IMR-90 (cell line): Measurements from ENCODE around the gene MTMR1. TPM values are rescaled to one million over a fixed set of nuclear protein-coding genes. Genes with fewer than 3 reads are reported as not detected.

Experiments used
- ATAC-seq: fragments of 200-7000 bp; cut with Tn5 transposase; 2 replicates; pipeline ENCODE4 v1.9.1; 2020; ENCODE audit warnings: low read depth, mild to moderate bottlenecking, moderate library complexity
- BruUV-seq: library from RNA; stranded (reverse); fragments of 400-500 nt; replicated peaks from 2 replicates; lab custom pipeline; 2021; lab: Mats Ljungman, UMichigan
- CTCF ChIA-PET: fragments of 300-600 bp; formaldehyde crosslinking; extraction: SDS; loops from one replicate; lab custom pipeline; 2021; ENCODE audit warnings: antibody characterized with exemption; lab: Yijun Ruan, JAX
- POLR2A ChIA-PET: fragments of 300-600 bp; sonication (Branson Sonifier 250); formaldehyde crosslinking; loops from one replicate; lab custom pipeline; 2022; ENCODE audit warnings: antibody characterized with exemption; ENCODE audit not compliant: unreplicated experiment; lab: Charles Lee
- DNase-seq: peaks from one replicate; pipeline ENCODE4 v3.0.0; 2013
- H2AFZ ChIP-seq: replicated peaks from 2 replicates; pipeline ENCODE3; 2013; ENCODE audit warnings: low read length, mild to moderate bottlenecking; ENCODE audit not compliant: poor library complexity
- H2AK5ac ChIP-seq: 2 replicates; pipeline ENCODE4 v1.6.1; 2013; ENCODE audit warnings: low read depth, low read length, inconsistent platforms
- H2AK9ac ChIP-seq: replicated peaks from 2 replicates; pipeline ENCODE3; 2013; ENCODE audit warnings: mild to moderate bottlenecking, low read depth, low read length, moderate library complexity; ENCODE audit not compliant: poor library complexity
- H2BK120ac ChIP-seq: 2 replicates; pipeline ENCODE4 v1.6.1; 2013; ENCODE audit warnings: low read depth, low read length, inconsistent platforms
- H2BK15ac ChIP-seq: 3 replicates; pipeline ENCODE4 v1.6.1; 2013; ENCODE audit warnings: low read depth, low read length, inconsistent platforms
- H2BK20ac ChIP-seq: 2 replicates; pipeline ENCODE4 v1.6.1; 2013; ENCODE audit warnings: low read depth, mild to moderate bottlenecking, inconsistent platforms, low read length, moderate library complexity
- H2BK5ac ChIP-seq: 2 replicates; pipeline ENCODE4 v1.6.1; 2013; ENCODE audit warnings: mild to moderate bottlenecking, low read depth, low read length, inconsistent platforms; ENCODE audit not compliant: poor library complexity, severe bottlenecking
- H3K14ac ChIP-seq: replicated peaks from 2 replicates; pipeline ENCODE4 v1.6.1; 2013; ENCODE audit warnings: low read depth, low read length, inconsistent platforms
- H3K18ac ChIP-seq: 2 replicates; pipeline ENCODE4 v1.6.1; 2013; ENCODE audit warnings: low read depth, low read length, control low read depth
- H3K23ac ChIP-seq: 2 replicates; pipeline ENCODE4 v1.6.1; 2013; ENCODE audit warnings: low read depth, low read length, inconsistent platforms
- H3K27ac ChIP-seq: 2 replicates; pipeline ENCODE4 v1.5.1; 2013; ENCODE audit warnings: mild to moderate bottlenecking, control low read depth, low read length; ENCODE audit not compliant: insufficient read depth
- H3K27me3 ChIP-seq: 2 replicates; pipeline ENCODE4 v1.6.1; 2013; ENCODE audit warnings: low read length; ENCODE audit not compliant: control insufficient read depth, insufficient read depth
- H3K36me3 ChIP-seq: 2 replicates; pipeline ENCODE4 v1.6.1; 2013; ENCODE audit warnings: low read length, mixed read lengths; ENCODE audit not compliant: control insufficient read depth, insufficient read depth
- H3K4ac ChIP-seq: 2 replicates; pipeline ENCODE4 v1.6.1; 2013; ENCODE audit warnings: low read depth, low read length, inconsistent platforms
- H3K4me1 ChIP-seq: 2 replicates; pipeline ENCODE4 v1.6.1; 2013; ENCODE audit warnings: low read length, mixed read lengths; ENCODE audit not compliant: control insufficient read depth, insufficient read depth
- H3K4me2 ChIP-seq: 2 replicates; pipeline ENCODE4 v1.6.1; 2013; ENCODE audit warnings: low read depth, mild to moderate bottlenecking, control low read depth, low read length, moderate library complexity
- H3K4me3 ChIP-seq: 2 replicates; pipeline ENCODE4 v1.5.1; 2013; ENCODE audit warnings: low read depth, mild to moderate bottlenecking, control low read depth, low read length, moderate library complexity; ENCODE audit not compliant: insufficient read depth
- H3K56ac ChIP-seq: 2 replicates; pipeline ENCODE4 v1.6.1; 2013; ENCODE audit warnings: low read length, inconsistent platforms; ENCODE audit not compliant: insufficient read depth; ENCODE audit errors: extremely low read depth
- H3K79me1 ChIP-seq, 2 experiments: 2 replicates each; pipeline ENCODE4 v1.6.1; 2013; ENCODE audit warnings: low read length in 2 of 2, inconsistent platforms in 1 of 2, low read depth in 1 of 2
- H3K9ac ChIP-seq: 2 replicates; pipeline ENCODE4 v1.6.1; 2013; ENCODE audit warnings: low read depth, low read length, control low read depth
- H3K9me1 ChIP-seq: 2 replicates; pipeline ENCODE4 v1.6.1; 2013; ENCODE audit warnings: low read length, inconsistent platforms; ENCODE audit not compliant: insufficient read depth
- H3K9me3 ChIP-seq: 2 replicates; pipeline ENCODE4 v1.6.1; 2013; ENCODE audit warnings: low read length; ENCODE audit not compliant: control insufficient read depth, insufficient read depth
- H4K20me1 ChIP-seq: 2 replicates; pipeline ENCODE4 v1.6.1; 2013; ENCODE audit warnings: low read length, inconsistent platforms; ENCODE audit not compliant: insufficient read depth
- H4K5ac ChIP-seq: 2 replicates; pipeline ENCODE4 v1.6.1; 2013; ENCODE audit warnings: mild to moderate bottlenecking, low read depth, low read length, control low read depth
- H4K8ac ChIP-seq, 2 experiments: 2 replicates each; pipeline ENCODE4 v1.6.1; 2013; ENCODE audit warnings: low read depth in 2 of 2, low read length in 2 of 2, control low read depth in 1 of 2, inconsistent platforms in 1 of 2
- H4K91ac ChIP-seq: 2 replicates; pipeline ENCODE4 v1.6.1; 2013; ENCODE audit warnings: low read depth, low read length, inconsistent platforms; ENCODE audit not compliant: insufficient read depth
- BHLHE40 ChIP-seq: fragments of 150-350 bp; IDR thresholded peaks from 2 replicates; pipeline ENCODE4 v1.6.1; 2016; ENCODE audit warnings: mild to moderate bottlenecking, low read depth, low read length
- CHD1 ChIP-seq: IDR thresholded peaks from 2 replicates; pipeline ENCODE4 v1.6.1; 2012; ENCODE audit warnings: low read depth, low read length, improper control_type of control experiment
- CTCF ChIP-seq: conservative IDR thresholded peaks from 2 replicates; pipeline ENCODE4 v1.5.1; 2012; ENCODE audit warnings: mild to moderate bottlenecking, low read depth, low read length, improper control_type of control experiment
- MXI1 ChIP-seq: IDR thresholded peaks from 2 replicates; pipeline ENCODE4 v1.6.1; 2012; ENCODE audit warnings: low read depth, mild to moderate bottlenecking, low read length, moderate library complexity, borderline replicate concordance
- POLR2A ChIP-seq: IDR thresholded peaks from 2 replicates; pipeline ENCODE4 v1.6.1; 2012; ENCODE audit warnings: mild to moderate bottlenecking, low read depth, low read length
- WGBS, 2 experiments: methylation state at CpG; one replicate each; pipeline versions ENCODE4 v1.1.5 to v1.1.7; 2013; ENCODE audit warnings: missing lambda C conversion rate in 2 of 2; ENCODE audit not compliant: insufficient read length in 1 of 2; ENCODE audit errors: extremely low coverage in 2 of 2; 5-methylcytosine and 5-hydroxymethylcytosine counted together
- dilution Hi-C: fragments of 300-500 bp; cut with HindIII; formaldehyde crosslinking; loops from one replicate; pipeline ENCODE4 v1.14.3; 2018; ENCODE audit warnings: low sequenced_read_pairs; ENCODE audit not compliant: unreplicated experiment
- in situ Hi-C: fragments of 300-500 bp; cut with MboI; formaldehyde crosslinking; loops from 3 replicates; pipeline ENCODE4 v1.14.3; 2019; ENCODE audit warnings: low sequenced_read_pairs, inconsistent platforms, mixed read lengths
- intact Hi-C: fragments of 100-400 bp; cut with micrococcal nuclease; formaldehyde crosslinking; loops from 2 replicates; pipeline ENCODE4 v1.10.0; 2022
- polyA plus RNA-seq, 3 experiments: library from polyadenylated mRNA; depleted of rRNA; stranded (reverse); fragments of >200 nt; gene quantifications; 2 replicates each; pipeline ENCODE4 v1.2.3, GENCODE V29; 2012; ENCODE audit warnings: low replicate concordance in 1 of 3
- total RNA-seq: library from RNA; depleted of rRNA; stranded (reverse); fragments of >200 nt; gene quantifications from 2 replicates; pipeline ENCODE4 v1.2.3, GENCODE V29; 2012
- TF ChIP-seq, protein P1 (sequence below): fragments of 150-350 bp; IDR thresholded peaks from 2 replicates; pipeline ENCODE4 v1.6.1; 2016; ENCODE audit warnings: low read depth, mild to moderate bottlenecking, low read length, moderate library complexity, borderline replicate concordance

The MTMR1 gene
- total and polyA plus RNA-seq, 2 of the 4 experiments (the other 2 are of a cell fraction) = 19.0 to 28.8 TPM

DNA sequence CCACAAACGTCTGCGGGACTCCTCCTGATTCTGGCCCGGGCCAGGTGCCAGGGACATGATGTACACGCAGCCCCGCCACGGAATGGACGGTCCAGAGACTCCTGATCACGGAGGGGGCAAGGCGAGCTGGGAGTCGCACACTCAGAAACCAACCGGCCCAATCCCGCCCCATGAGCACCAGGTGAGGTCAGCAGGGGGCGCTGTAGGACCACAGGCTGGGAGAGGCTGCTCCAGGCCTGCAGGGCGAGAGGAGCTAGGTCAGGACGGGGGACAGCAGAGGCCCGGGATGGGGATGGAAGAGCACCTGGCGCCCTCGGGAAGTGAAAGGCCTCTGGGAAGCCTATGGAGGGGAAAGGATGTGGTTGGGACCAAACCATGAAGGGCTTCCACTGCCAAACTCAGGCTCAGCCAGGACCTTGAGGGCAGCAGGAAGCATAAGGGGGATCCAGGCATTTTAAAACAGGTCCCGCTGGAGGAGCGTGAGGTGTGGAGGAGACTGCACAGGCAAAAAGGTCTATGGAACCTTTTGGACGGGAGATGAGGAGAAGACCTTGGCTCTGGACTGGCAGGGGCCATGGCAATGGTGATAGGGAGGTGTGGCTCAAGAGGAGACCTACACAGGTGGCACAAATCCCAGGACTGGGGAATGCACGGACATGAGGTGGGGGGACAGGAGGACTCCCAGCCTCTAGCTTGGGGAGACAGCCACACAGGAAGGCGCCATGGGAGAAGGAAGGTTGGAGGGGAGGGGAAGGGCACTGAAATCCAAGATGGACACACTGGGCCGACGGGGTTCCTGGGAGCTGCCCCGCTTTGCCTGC, 79.2 kb downstream of the MTMR1 start (continued):
- peak; percentile 81 for TF ChIP-seq CTCF

DNA sequence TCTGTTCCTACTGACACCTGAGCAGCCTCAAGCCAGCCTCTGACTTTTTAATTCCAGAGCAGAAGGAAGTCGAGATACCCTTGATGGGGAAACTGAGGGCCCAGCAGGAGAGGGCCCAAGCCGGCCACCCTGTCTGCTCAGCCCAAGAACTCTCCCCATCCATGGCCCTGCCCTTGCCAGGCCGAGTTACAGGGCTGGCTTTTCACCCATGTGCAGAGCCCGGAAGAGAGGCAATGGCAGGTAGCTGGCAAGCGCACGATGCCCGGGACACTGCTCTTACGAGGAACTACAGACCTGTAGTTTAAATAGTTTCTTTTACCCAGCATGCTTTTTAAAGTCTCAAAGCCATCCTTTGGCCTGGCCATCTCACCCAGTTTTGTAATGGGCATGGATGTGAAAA, 79.9 kb downstream of the MTMR1 start:
- no peak overlapping the region for H3K56ac ChIP-seq
- H4K91ac ChIP-seq = no peak overlapping the region
- H2BK120ac ChIP-seq = no peak overlapping the region
- no peaks in the 10 kb centered on the region; the same call in 1 of the 2 replicates for H3K36me3 ChIP-seq
- H3K9me1 ChIP-seq = no peaks in the 10 kb centered on the region; the same call in 1 of the 2 replicates
- BruUV-seq = no TSS peak
- H3K4me2 ChIP-seq = no peak overlapping the region
- ChIA-PET CTCF (no interaction called here), POLR2A (no interaction called here)
- no peak overlapping the region for H3K23ac ChIP-seq
- no peak overlapping the region for H2BK15ac ChIP-seq
- H3K9ac ChIP-seq = no peak overlapping the region
- no peak overlapping the region for H2AK5ac ChIP-seq
- no peak overlapping the region for H4K8ac ChIP-seq
- DNase-seq = no peak
- in situ Hi-C loops (loop anchor here (5.0 to 10.0 kb wide), 2 partner anchors 212 to 314 kb away; partner anchors contain the start of gene HMGB3), dilution Hi-C loops (no loop called here), intact Hi-C loops (loop anchor here (5.0 kb wide), 1 partner anchor 214 kb away; no protein-coding TSS in a partner anchor)
- no peak overlapping the region for H2BK20ac ChIP-seq
- no peak overlapping the region for H2AK9ac ChIP-seq
- 54% methylated on average over 2 of the region's 8 CpGs; no CpG with 5 or more reads in 1 of the 2 experiments for WGBS, 2 experiments
- no peaks in the 10 kb centered on the region for H3K79me1 ChIP-seq
- H3K27ac ChIP-seq = no peak overlapping the region
- H3K18ac ChIP-seq = no peak overlapping the region
- no peak for ATAC-seq
- no peak overlapping the region for H2BK5ac ChIP-seq
- no peak overlapping the region for H3K4me3 ChIP-seq
- H4K5ac ChIP-seq = no peak overlapping the region
- no peaks in the 10 kb centered on the region for H4K20me1 ChIP-seq
- H2AFZ ChIP-seq = no peak overlapping the region
- H3K27me3 ChIP-seq = no peaks in the 10 kb centered on the region
- TF ChIP-seq POLR2A = no peak
- no peak for TF ChIP-seq BHLHE40
- TF ChIP-seq, protein P1, sequence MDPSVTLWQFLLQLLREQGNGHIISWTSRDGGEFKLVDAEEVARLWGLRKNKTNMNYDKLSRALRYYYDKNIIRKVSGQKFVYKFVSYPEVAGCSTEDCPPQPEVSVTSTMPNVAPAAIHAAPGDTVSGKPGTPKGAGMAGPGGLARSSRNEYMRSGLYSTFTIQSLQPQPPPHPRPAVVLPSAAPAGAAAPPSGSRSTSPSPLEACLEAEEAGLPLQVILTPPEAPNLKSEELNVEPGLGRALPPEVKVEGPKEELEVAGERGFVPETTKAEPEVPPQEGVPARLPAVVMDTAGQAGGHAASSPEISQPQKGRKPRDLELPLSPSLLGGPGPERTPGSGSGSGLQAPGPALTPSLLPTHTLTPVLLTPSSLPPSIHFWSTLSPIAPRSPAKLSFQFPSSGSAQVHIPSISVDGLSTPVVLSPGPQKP = no peak
- TF ChIP-seq CHD1 = no peak
- TF ChIP-seq CTCF = no peak
- no peak for TF ChIP-seq MXI1
- no peaks in the 10 kb centered on the region; the same call in 1 of the 2 replicates for H3K9me3 ChIP-seq
- H3K14ac ChIP-seq = no peak overlapping the region
- no peak overlapping the region for H3K4ac ChIP-seq
- no peaks in the 10 kb centered on the region; the same call in 1 of the 2 replicates for H3K4me1 ChIP-seq
